ENCODE results near the gene HDC. TPM values are rescaled to one million over a fixed set of nuclear protein-coding genes. Genes with fewer than 3 reads are reported as not detected.

Gene HDC
- total RNA-seq, 1 donor from 2014 or later = 0.14 TPM

DNA sequence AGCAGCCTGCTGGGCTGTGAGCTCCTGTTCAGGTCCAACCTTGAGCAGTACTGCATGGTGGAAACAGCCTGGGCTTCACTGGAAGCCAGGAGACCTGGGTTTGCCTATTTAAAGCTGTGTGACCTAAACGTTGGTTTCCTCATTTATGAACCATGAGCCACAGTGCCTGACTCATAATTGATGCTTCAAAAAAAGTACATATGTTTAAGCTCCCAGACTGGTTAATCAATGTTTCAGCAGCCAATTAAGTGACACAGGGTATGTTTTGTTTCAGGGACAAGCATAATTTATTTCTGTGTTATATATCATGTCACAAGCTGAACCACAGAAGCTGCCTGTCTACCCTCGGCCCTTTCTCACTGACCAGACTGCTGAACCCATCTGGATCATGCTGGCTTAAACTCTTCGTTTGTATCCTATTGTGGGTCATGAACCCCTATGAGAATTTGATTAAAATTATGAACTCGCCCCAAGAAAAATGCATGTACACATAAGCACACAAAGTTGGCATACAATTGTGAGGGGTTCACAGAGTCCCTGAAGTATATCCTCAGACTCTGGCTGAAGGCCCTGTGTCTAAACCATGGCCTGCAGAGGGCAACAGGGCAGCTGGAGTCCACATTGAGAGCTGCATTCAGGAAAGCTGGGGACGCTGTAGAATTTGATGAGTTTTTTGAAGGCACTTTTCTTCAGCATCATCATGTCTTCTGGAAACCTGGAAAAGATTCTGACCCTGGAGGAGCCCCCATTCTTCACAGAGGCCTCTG, 23.7 kb downstream of the HDC start:
- Mint-ChIP-seq H3K27me3 (no peaks in the 10 kb centered on the region), H3K27ac (no peak overlapping the region), H3K9me3 (no peaks in the 10 kb centered on the region), H3K4me1 (ENCODE audit: unreplicated experiment) (no peaks in the 10 kb centered on the region), H3K4me3 (no peak overlapping the region), H3K36me3 (no peaks in the 10 kb centered on the region)
- TF ChIP-seq, protein P1, sequence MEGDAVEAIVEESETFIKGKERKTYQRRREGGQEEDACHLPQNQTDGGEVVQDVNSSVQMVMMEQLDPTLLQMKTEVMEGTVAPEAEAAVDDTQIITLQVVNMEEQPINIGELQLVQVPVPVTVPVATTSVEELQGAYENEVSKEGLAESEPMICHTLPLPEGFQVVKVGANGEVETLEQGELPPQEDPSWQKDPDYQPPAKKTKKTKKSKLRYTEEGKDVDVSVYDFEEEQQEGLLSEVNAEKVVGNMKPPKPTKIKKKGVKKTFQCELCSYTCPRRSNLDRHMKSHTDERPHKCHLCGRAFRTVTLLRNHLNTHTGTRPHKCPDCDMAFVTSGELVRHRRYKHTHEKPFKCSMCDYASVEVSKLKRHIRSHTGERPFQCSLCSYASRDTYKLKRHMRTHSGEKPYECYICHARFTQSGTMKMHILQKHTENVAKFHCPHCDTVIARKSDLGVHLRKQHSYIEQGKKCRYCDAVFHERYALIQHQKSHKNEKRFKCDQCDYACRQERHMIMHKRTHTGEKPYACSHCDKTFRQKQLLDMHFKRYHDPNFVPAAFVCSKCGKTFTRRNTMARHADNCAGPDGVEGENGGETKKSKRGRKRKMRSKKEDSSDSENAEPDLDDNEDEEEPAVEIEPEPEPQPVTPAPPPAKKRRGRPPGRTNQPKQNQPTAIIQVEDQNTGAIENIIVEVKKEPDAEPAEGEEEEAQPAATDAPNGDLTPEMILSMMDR (conservative IDR thresholded peaks at IDR 0.05) = no peak
- no peak for DNase-seq (ENCODE audit: extremely low spot score, unreplicated experiment)

DNA sequence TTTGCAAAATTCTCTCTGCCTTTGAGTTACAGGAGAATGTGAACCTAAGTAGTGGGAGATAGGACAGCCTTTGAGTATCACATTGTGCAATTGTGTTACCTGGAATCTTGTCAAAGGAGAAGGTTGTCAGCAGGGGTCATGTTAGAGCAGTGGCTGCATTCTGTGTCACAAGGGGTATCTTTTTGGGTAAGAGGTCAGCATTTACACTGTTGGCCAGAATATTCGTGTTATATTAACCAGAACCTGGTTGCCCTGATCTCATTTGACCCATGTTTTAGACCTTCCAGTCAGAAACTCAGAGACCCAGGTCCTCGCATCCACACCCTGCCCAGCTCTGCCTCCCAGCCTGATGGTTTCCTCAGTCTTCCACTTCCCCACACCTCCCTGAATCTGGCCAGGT, 27.3 kb downstream of the HDC start:
- no peak overlapping the region for H3K27ac Mint-ChIP-seq
- TF ChIP-seq, protein P1 (conservative IDR thresholded peaks at IDR 0.05) = no peak

DNA sequence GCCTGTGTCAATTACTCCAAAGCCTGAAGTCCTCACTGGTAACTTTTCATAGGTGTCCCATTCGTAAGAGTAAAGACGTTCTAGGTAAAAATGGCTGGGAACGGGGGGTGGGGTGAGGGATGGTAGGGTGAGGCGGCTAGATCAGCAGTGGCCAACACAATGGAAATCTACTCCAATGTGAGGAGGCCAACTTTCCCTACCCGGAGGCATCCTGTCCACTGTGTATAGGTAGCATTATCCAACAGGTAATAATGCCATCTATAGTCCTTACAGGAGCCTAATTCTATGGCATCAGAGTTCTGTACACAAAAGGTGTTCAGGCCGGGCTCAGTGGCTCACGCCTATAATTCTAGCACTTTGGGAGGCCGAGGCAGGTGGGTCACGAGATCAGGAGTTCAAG, 29.1 kb downstream of the HDC start:
- Mint-ChIP-seq H3K4me1 (ENCODE audit: unreplicated experiment) (no peaks in the 10 kb centered on the region), H3K4me3 (no peak overlapping the region), H3K27ac (no peak overlapping the region), H3K36me3 (no peaks in the 10 kb centered on the region), H3K9me3 (no peaks in the 10 kb centered on the region), H3K27me3 (no peaks in the 10 kb centered on the region)
- no peak for DNase-seq (ENCODE audit: extremely low spot score, unreplicated experiment)
- TF ChIP-seq, protein P1 (conservative IDR thresholded peaks at IDR 0.05) = no peak

More for the DNA sequence above, 27.3 kb downstream of the HDC start:
- no peaks in the 10 kb centered on the region for H3K9me3 Mint-ChIP-seq
- H3K27me3 Mint-ChIP-seq = no peaks in the 10 kb centered on the region
- H3K4me3 Mint-ChIP-seq = no peak overlapping the region
- H3K36me3 Mint-ChIP-seq = no peaks in the 10 kb centered on the region
- DNase-seq (ENCODE audit: extremely low spot score, unreplicated experiment) = no peak
- no peaks in the 10 kb centered on the region for H3K4me1 Mint-ChIP-seq (ENCODE audit: unreplicated experiment)

DNA sequence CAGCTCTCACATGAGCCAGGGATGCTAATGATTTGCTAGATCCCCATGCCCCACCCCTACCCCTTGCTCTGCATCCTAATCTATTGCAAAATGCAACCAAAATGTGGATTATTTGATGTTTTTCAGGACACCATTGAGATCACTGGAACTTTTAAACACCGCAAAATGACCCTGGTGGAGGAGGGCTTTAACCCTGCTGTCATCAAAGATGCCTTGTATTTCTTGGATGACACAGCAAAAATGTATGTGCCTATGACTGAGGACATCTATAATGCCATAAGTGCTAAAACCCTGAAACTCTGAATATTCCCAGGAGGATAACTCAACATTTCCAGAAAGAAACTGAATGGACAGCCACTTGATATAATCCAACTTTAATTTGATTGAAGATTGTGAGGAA, 29.7 kb downstream of the HDC start:
- no peaks in the 10 kb centered on the region for H3K9me3 Mint-ChIP-seq
- no peaks in the 10 kb centered on the region for H3K27me3 Mint-ChIP-seq
- no peak overlapping the region for H3K4me3 Mint-ChIP-seq
- H3K4me1 Mint-ChIP-seq (ENCODE audit: unreplicated experiment) = no peaks in the 10 kb centered on the region
- no peak for DNase-seq (ENCODE audit: extremely low spot score, unreplicated experiment)
- no peaks in the 10 kb centered on the region for H3K36me3 Mint-ChIP-seq
- TF ChIP-seq, protein P1 (conservative IDR thresholded peaks at IDR 0.05) = no peak
- no peak overlapping the region for H3K27ac Mint-ChIP-seq

DNA sequence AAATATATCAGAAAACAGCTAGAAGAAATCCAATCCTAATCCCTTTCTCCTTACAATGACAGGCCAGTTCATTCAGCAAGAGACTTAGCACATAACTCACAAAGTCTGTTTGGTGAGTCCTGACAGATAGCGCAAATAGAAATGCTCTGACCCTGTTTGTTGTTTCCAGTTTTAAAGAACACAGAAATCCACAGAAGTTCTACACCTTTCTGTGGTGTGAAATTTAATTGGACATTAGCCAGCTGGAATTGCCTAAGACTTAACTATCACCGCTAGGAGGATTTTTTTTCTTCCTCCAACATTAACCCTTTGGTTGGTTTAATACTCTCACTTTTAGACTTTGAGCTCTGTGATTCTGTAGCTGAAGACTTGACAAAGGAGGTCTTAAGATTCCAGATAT, 30.8 kb downstream of the HDC start:
- Mint-ChIP-seq H3K27ac (no peak overlapping the region), H3K36me3 (no peaks in the 10 kb centered on the region)

More for the DNA sequence above, 30.8 kb downstream of the HDC start:
- TF ChIP-seq, protein P1 (conservative IDR thresholded peaks at IDR 0.05) = no peak
- Mint-ChIP-seq H3K4me3 (no peak overlapping the region), H3K9me3 (no peaks in the 10 kb centered on the region), H3K27me3 (no peaks in the 10 kb centered on the region), H3K4me1 (ENCODE audit: unreplicated experiment) (no peaks in the 10 kb centered on the region)
- DNase-seq (ENCODE audit: extremely low spot score, unreplicated experiment) = no peak

Data from type B pancreatic cell (in vitro differentiated cells).